ENCODE data around the gene ROPN1.
"Not testable (repeated sequence)": the region's sequence is repeated elsewhere in the genome, so short reads cannot be mapped to it uniquely, and the experiment has no call there.

The ROPN1 gene

DNA sequence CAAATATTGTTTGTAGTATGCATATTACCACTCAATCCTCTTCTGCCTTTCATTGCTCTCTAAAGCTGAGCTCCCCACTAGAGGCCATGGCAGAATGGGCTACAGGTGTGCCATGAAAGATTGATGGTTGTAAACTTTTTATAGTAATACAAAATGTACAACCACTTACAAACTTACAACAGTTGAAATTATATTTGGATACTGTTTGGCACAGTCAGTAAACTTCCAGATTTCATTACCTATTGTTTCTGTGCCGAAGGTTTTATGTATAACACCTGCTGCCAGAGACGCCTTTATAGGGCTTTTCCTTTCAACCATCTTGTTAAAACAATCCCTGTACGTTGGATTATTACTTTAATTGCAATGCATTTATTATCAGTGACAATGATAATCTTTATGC, 7.0 kb downstream of the ROPN1 start:
- H3K4me3 ChIP-seq, result no peak overlapping the region
- no peak for DNase-seq (ENCODE audit: low spot score)
- no peak overlapping the region for H3K27ac ChIP-seq
- no peak for TF ChIP-seq CTCF (IDR thresholded peaks at IDR 0.05)

GRCh38 chr3:123984350-123984749, 7.6 kb downstream of the ROPN1 start:
- Histone ChIP-seq H3K4me3 (no peak overlapping the region), H3K27ac (no peak overlapping the region)
- TF ChIP-seq CTCF (IDR thresholded peaks at IDR 0.05), result no peak
- no peak for DNase-seq (ENCODE audit: low spot score)

DNA sequence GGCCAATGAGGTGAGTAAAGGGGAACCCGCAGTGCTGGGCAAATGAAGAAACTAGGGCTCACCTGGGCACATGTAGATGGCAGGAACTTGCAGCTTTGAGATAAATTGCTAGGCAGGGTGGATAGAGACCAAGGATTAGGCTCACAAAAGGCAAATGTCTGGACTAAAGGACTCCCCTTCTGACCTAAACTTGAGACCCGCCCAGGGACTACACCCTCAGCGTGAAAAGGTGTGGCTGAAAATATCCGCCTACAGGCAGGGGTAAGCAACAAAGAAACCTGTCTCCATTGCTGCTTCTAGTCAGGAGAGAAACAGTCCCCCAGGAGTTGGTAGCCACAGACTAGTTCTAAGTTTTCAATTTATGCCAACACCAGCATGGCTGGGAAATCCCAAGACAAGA, 10.6 kb downstream of the ROPN1 start:
- not testable (repeated sequence) for DNase-seq (ENCODE audit: low spot score); H3K27ac ChIP-seq; H3K4me3 ChIP-seq

GRCh38 chr3:123980539-123980938, 11.4 kb downstream of the ROPN1 start:
- Histone ChIP-seq H3K4me3 (peak overlapping the region; percentile 71), H3K27ac (no peak overlapping the region)
- DNase-seq (ENCODE audit: low spot score), result no peak
- no peak for TF ChIP-seq CTCF (IDR thresholded peaks at IDR 0.05)

DNA sequence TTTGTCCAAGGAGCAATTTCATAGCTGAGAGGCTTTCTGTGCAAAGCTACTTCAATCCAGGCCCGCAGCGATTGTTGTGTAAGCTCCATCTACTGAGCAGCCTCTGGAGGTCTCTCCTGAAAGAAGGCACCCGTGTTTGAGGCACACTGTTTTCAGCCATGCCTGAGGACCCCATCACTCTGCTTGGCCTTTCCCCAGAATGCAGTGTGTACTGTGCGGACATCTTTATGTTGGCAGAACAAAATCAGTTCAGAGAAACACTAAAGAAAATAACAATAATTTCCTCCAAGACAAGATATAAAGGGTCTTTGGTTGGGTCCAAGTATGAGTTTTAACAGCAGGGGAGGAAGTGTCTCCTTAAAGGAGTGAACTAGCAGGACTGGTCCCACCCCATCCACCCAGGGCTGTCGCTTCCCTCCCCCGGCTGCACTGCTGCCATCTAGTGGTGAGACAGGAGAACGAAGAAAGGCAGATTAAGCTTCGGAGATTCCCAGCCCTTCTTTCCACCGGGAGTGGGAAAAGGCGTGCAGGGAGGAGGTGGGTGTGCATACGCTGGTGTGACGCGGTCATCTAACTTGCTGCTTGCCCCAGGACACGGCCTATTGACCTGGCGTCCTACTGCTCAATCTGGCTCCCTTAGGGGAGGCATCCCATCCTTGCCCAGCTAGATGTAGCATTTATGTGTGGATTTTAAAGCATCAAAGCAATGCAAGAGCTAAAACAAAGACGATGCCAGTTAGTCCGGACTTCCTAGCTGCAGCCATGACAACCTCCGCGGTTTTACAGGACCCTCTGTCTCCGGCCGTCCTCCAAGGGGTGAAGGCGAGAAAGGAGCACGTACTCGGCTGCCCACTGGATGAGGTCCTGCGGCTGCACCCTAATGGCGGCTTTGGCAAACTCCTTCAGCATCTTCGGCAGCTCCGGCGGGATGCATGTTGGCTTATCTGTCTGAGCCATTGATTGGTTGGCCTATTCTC, 12.1 kb downstream of the ROPN1 start:
- H3K27ac ChIP-seq, result peak overlapping the region in 1 of 2 donors; percentile 56
- peak; percentile 64 for TF ChIP-seq CTCF (IDR thresholded peaks at IDR 0.05)
- peak overlapping the region; percentile 71 for H3K4me3 ChIP-seq
- not testable (repeated sequence) for DNase-seq (ENCODE audit: low spot score)

- not testable (repeated sequence) for H3K4me3 ChIP-seq; H3K27ac ChIP-seq; DNase-seq (ENCODE audit: low spot score)
Observed at GRCh38 chr3:123976904-123977303, 15.0 kb downstream of the ROPN1 start.

GRCh38 chr3:123976181-123976898, 15.6 kb downstream of the ROPN1 start:
- not testable (repeated sequence) for H3K4me3 ChIP-seq; DNase-seq (ENCODE audit: low spot score); H3K27ac ChIP-seq

DNA sequence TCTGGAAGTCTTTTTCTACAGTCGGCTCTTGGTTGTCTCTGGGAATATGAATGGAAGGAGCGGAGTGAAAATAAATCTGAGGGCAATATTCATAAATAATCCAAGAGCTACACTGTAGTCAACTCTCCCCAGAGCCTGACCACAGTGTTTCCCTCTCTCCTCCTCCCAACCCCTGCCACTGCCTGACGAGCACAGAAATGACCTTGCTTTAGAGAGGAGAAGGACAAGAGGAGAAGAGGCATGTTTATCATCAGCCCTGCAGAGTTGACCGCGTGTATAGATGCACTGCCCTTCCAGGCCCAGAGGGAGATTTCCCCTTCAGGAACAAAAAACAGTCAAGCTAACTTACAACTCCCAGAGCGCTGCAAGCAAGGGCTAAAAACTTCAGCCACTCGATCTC, 16.9 kb downstream of the ROPN1 start:
- not testable (repeated sequence) for H3K4me3 ChIP-seq; DNase-seq (ENCODE audit: low spot score); H3K27ac ChIP-seq

DNA sequence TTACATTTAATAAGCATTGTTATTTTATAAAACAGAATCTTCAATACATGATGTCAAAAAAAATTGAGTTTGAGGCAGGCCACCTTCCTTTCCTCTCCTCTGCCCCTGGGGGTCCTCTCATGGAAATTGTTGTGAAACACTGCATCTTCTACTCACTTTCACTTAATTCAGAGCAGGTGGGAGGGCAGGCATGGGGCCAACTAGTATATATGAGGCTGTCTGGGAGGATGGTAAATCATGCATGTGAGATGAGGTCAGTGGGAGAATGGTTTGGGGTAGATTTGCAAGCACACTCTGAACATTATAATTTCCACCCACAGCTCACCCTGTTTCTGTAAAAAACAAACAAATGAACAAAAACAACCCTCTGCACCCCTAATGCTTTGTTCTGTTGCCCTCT, 20.5 kb downstream of the ROPN1 start:
- Histone ChIP-seq H3K4me3 (no peak overlapping the region), H3K27ac (no peak overlapping the region)
- no peak for DNase-seq (ENCODE audit: low spot score)
- no peak for TF ChIP-seq CTCF (IDR thresholded peaks at IDR 0.05)

- not testable (repeated sequence) for H3K27ac ChIP-seq; DNase-seq (ENCODE audit: low spot score); H3K4me3 ChIP-seq
Observed at GRCh38 chr3:123967260-123967659, 24.7 kb downstream of the ROPN1 start.

DNA sequence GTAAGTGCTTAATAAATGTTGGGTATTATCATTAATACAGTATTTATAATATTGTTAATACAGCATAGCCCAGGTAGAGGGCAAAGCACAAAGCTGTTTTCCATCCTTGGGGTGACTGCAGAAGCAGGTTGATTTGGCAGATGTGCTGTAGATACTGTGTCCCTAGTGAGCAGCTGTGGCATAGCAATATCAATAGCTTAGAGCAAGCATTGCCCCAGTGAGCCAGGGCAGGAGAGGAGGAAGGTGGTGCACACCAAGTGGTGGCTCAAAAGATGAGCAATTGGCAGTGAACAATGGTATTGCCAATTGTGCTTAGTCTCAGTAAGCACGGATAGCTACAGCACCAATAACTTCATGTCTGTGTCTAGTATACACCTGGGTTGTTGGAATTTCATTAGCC, 25.1 kb downstream of the ROPN1 start:
- DNase-seq (ENCODE audit: low spot score); H3K27ac ChIP-seq: not testable (repeated sequence)

GRCh38 chr3:123964793-123965192, 27.1 kb downstream of the ROPN1 start:
- H3K4me3 ChIP-seq; DNase-seq (ENCODE audit: low spot score); H3K27ac ChIP-seq: not testable (repeated sequence)

More for the DNA sequence above, 25.1 kb downstream of the ROPN1 start:
- H3K4me3 ChIP-seq, result not testable (repeated sequence)
